Natural killer cell treated with Interleukin-12 subunit alpha and Interleukin-12 subunit beta and Interleukin-15 and Interleukin-18, amount 100 ng/mL, for 72 hours (primary cell): ENCODE data around the gene SLC25A36. TPM values are rescaled to one million over a fixed set of nuclear protein-coding genes. Genes with fewer than 3 reads are reported as not detected.

ENCODE experiments used
- ATAC-seq, 2 donors: fragments of 150-1000 bp; cut with Tn5 transposase in 1 of 2; sonication (Bioruptor Pico), chemical (Tn5 transposase) in 1 of 2; 2 replicates each; pipeline ENCODE4 v1.10.0; 2021
- DNase-seq: peaks from one replicate; pipeline ENCODE4 v3.0.0; 2022; ENCODE audit warnings: low spot score
- H3K27ac Mint-ChIP-seq, 2 donors: 1 replicate in 1 of 2; 2 replicates in 1 of 2; pipeline ENCODE4 v1.8.0; 2022; ENCODE audit warnings: mixed read lengths in 2 of 2, mild to moderate bottlenecking in 1 of 2, moderate library complexity in 1 of 2
- H3K27me3 Mint-ChIP-seq, 2 donors: 1 replicate in 1 of 2; 2 replicates in 1 of 2; pipeline ENCODE4 v1.8.0; 2022; ENCODE audit warnings: mixed read lengths in 2 of 2
- H3K36me3 Mint-ChIP-seq: one replicate; pipeline ENCODE4 v1.8.0; 2022; ENCODE audit warnings: mixed read lengths
- H3K4me1 Mint-ChIP-seq, 2 donors: 1 replicate in 1 of 2; 2 replicates in 1 of 2; pipeline ENCODE4 v1.8.0; 2022; ENCODE audit warnings: low read depth in 2 of 2, mixed read lengths in 2 of 2, mild to moderate bottlenecking in 1 of 2
- H3K4me3 Mint-ChIP-seq: one replicate; pipeline ENCODE4 v1.8.0; 2022; ENCODE audit warnings: mixed read lengths
- H3K9me3 Mint-ChIP-seq: 2 replicates; pipeline ENCODE4 v1.8.0; 2022; ENCODE audit warnings: mixed read lengths
- total RNA-seq, 2 donors: library from RNA; stranded (reverse); gene quantifications; one replicate each; pipeline ENCODE4 v1.2.3, GENCODE V29; 2022

The SLC25A36 gene
- 10 to 100 TPM; 47.8 to 68.2 TPM for total RNA-seq

- DNase-seq (peak; percentile 97), ATAC-seq (peak; percentile 99)
- no peaks in the 10 kb centered on the region for H3K36me3 Mint-ChIP-seq
- peaks cover 12 to 17% of the 10 kb centered on the region in 2 donors for H3K27me3 Mint-ChIP-seq
- H3K4me3 Mint-ChIP-seq: peak within 1 kb of the TSS; percentile 95
- H3K27ac Mint-ChIP-seq: peak within 1 kb of the TSS; percentile 82 to 92
- no peaks in the 10 kb centered on the region for H3K9me3 Mint-ChIP-seq
- peaks cover 30 to 36% of the 10 kb centered on the region in 2 donors for H3K4me1 Mint-ChIP-seq
Observed at GRCh38 chr3:140941434-140942220, at the start of gene SLC25A36. TSS of gene SLC25A36 (plus strand) at chr3:140941836. CDS start at chr3:140942055, 219 bp downstream.

DNA sequence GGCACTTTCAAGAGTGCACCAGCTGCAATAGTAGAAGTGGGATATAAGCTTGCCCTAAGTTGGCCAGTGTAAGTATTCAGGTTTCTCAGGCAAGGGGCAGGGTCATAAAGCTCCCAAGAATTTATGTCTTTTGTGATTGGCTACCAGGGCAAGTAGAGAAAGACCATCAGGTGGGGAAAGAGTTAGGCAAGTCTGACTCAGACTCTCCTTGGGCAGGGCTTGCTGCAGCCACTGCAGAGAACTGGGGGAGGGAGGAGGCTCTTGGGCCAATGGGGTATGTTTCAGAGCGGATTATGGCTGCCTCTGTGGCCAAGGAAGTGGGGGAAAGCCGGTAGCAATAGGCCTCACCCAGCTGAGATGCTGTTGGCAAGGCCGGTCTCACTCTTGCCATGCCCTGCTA, 44.6 kb upstream of the SLC25A36 start:
- Mint-ChIP-seq H3K27ac (no peak overlapping the region), H3K9me3 (no peaks in the 10 kb centered on the region), H3K36me3 (no peaks in the 10 kb centered on the region), H3K4me3 (no peak overlapping the region), H3K27me3 (peaks cover 29 to 49% of the 10 kb centered on the region in 2 donors), H3K4me1 (no peaks in the 10 kb centered on the region)
- ATAC-seq: no peak
- no peak for DNase-seq

DNA sequence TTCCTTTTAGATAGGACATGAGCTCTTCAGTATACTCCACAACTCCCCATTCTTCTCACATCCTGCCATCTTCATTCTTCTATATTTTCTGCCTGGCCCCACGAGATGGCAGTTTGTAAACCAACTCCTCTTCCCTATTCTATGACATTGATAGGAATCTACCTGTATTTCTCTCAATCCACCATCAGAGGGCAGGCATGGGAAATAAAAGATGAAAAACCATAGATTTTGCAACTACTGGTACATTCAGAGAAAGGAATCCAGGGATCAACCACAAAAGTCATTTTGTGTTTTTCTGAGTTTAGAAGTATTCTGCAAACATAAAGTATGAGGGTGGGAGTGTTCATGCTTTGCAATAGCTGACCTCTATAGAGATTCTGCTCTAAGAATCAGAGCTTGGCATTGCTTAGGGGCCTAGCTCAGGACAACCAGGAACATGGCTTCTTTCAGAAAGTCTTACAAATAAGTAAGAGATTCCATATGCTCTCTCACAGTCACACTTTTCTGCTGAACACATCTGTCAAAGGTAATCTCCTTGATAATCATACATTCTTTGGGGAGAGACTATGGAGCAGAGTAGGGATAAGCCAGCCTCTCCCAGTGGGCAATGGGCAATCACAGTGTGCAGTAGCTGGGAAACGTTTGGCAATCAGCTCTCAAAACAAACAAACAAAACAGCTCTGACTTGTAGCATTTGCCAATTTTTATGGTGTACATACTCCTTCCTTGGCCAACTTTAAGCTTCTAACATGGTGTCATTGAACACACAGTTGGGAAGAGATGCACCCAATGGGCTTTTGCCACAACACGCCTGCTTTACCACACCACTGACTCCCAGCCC, 43.1 kb upstream of the SLC25A36 start:
- DNase-seq (no peak), ATAC-seq (peak in 1 of 2 donors; percentile 33)
- no peaks in the 10 kb centered on the region for H3K4me1 Mint-ChIP-seq
- H3K27me3 Mint-ChIP-seq: peaks cover 19 to 34% of the 10 kb centered on the region in 2 donors
- H3K27ac Mint-ChIP-seq: no peak overlapping the region
- no peaks in the 10 kb centered on the region for H3K9me3 Mint-ChIP-seq
- no peaks in the 10 kb centered on the region for H3K36me3 Mint-ChIP-seq
- no peak overlapping the region for H3K4me3 Mint-ChIP-seq

- DNase-seq: no peak
- Mint-ChIP-seq H3K27me3 (peaks cover 16 to 29% of the 10 kb centered on the region in 2 donors), H3K27ac (no peak overlapping the region), H3K4me1 (no peaks in the 10 kb centered on the region), H3K36me3 (no peaks in the 10 kb centered on the region), H3K4me3 (no peak overlapping the region), H3K9me3 (no peaks in the 10 kb centered on the region)
- ATAC-seq: peak in 1 of 2 donors; percentile 15
Observed at GRCh38 chr3:140899363-140899762, 42.3 kb upstream of the SLC25A36 start.

DNA sequence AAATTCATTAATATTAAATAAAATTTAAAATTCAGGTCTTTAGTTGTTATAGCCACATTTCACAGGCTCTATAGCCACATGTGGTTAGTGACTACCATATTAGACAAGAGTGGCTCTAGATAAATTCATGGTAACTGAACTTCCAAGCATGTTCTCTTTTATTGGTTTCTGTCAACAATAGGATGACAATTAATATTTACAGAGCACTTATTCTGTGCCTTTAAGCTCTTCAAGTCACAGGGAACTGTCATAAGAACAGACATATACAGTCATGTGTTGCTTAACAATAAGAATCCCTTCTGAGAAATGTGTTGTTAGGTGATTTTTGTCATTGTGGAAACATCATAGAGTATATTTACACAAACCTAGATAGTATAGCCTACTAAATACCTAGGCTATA, 38.8 kb upstream of the SLC25A36 start:
- Mint-ChIP-seq H3K27ac (no peak overlapping the region), H3K4me3 (no peak overlapping the region), H3K4me1 (no peaks in the 10 kb centered on the region), H3K36me3 (no peaks in the 10 kb centered on the region), H3K9me3 (no peaks in the 10 kb centered on the region), H3K27me3 (peaks cover 11 to 17% of the 10 kb centered on the region in 2 donors)
- ATAC-seq: no peak
- DNase-seq: no peak

DNA sequence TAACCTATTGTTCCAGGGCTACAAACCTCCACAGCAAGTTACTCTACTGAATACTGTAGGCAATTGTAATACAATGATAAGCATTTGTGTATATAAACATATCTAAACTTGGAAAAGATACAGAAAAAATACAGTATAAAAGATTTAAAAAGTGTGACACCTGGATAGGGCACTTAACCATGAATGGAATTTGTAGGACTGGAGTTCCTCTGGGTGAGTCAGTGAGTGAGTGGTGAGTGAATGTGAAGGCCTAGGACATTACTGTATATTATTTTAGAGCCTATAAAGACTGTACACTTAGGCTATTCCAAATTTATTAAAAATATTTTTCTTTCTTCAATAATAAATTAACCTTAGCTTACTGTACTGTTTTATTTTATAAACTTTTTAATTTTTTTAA, 38.4 kb upstream of the SLC25A36 start:
- no peaks in the 10 kb centered on the region for H3K9me3 Mint-ChIP-seq
- peaks cover 11 to 17% of the 10 kb centered on the region in 2 donors for H3K27me3 Mint-ChIP-seq
- ATAC-seq (no peak), DNase-seq (no peak)
- no peak overlapping the region for H3K4me3 Mint-ChIP-seq
- no peak overlapping the region for H3K27ac Mint-ChIP-seq
- H3K4me1 Mint-ChIP-seq: no peaks in the 10 kb centered on the region
- H3K36me3 Mint-ChIP-seq: no peaks in the 10 kb centered on the region

- Mint-ChIP-seq H3K4me3 (no peak overlapping the region), H3K36me3 (no peaks in the 10 kb centered on the region)
Observed at GRCh38 chr3:140904521-140904920, 37.1 kb upstream of the SLC25A36 start.

DNA sequence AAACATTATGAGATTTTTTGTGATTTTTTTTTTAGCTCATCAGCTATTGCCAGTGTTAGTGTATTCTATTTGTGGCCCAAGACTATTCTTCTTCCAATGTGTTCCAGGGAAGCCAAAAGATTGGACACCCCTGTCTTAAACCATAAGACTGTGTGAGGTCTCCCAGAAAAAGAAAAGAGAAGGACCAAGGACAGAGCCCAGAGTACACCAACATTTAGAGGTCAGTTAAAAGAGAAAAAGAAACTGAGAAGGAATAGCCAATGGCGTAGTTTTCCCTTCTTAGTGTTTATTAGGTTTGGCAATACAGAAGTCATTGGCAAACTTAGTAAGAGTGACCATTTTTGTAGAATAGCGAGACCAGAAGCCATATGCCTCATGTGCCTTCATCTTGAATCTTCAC, 36.1 kb upstream of the SLC25A36 start:
- Mint-ChIP-seq H3K4me3 (no peak overlapping the region), H3K27ac (no peak overlapping the region), H3K27me3 (peaks cover 13 to 15% of the 10 kb centered on the region in 2 donors), H3K9me3 (no peaks in the 10 kb centered on the region), H3K36me3 (no peaks in the 10 kb centered on the region), H3K4me1 (no peaks in the 10 kb centered on the region)
- ATAC-seq: no peak
- no peak for DNase-seq

More at GRCh38 chr3:140904521-140904920, 37.1 kb upstream of the SLC25A36 start:
- ATAC-seq: no peak
- DNase-seq: no peak
- Mint-ChIP-seq H3K27ac (no peak overlapping the region), H3K9me3 (no peaks in the 10 kb centered on the region), H3K27me3 (peaks cover 11 to 13% of the 10 kb centered on the region in 2 donors), H3K4me1 (no peaks in the 10 kb centered on the region)

DNA sequence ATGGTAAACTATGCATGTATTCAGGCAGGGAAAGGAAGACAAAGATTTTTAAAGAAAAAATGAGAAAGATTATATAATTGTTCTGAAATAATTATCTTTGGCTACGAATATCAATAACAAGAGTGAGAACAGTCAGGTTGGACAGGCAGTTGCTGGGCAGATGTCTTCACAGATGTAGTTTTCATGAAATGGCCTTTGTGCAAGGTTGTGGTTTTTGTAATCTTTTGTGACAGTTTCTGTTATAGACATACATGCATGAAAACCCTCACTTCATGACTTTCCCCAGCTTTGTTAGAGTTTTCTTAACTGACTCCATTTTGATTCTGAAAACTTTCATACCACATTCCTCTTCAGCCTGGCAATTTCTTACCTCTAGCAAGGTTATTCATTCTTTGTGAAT, 34.9 kb upstream of the SLC25A36 start:
- DNase-seq (no peak), ATAC-seq (no peak)
- Mint-ChIP-seq H3K4me1 (no peaks in the 10 kb centered on the region), H3K9me3 (no peaks in the 10 kb centered on the region), H3K36me3 (no peaks in the 10 kb centered on the region), H3K4me3 (no peak overlapping the region), H3K27ac (no peak overlapping the region), H3K27me3 (peaks cover 15 to 19% of the 10 kb centered on the region in 2 donors)

- H3K9me3 Mint-ChIP-seq: no peaks in the 10 kb centered on the region
- no peaks in the 10 kb centered on the region for H3K36me3 Mint-ChIP-seq
- no peak overlapping the region for H3K4me3 Mint-ChIP-seq
Observed at GRCh38 chr3:140910860-140911259, 30.8 kb upstream of the SLC25A36 start.

DNA sequence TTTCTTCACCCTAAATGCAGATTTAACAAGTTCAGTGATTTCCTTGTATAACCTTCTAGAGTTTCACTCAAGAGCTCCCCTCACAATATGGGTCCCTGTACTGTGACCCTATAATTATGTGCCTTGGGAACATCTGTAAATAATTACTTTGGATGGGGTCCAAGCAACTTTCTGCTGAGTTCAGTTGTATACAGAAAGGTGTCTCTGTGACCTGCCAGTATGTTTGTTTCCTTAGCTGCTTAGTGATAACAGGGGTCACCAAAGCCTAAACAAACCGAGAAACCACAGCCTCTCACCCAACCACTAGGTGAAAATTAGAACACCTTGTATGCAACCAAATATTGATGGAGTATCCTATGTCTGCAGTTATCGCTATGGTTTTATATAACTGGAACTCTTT, 29.8 kb upstream of the SLC25A36 start:
- peaks cover 16 to 29% of the 10 kb centered on the region in 2 donors for H3K27me3 Mint-ChIP-seq
- H3K27ac Mint-ChIP-seq: no peak overlapping the region
- ATAC-seq: no peak
- no peaks in the 10 kb centered on the region for H3K4me1 Mint-ChIP-seq
- DNase-seq: no peak
- no peak overlapping the region for H3K4me3 Mint-ChIP-seq
- no peaks in the 10 kb centered on the region for H3K36me3 Mint-ChIP-seq
- no peaks in the 10 kb centered on the region for H3K9me3 Mint-ChIP-seq

More at GRCh38 chr3:140910860-140911259, 30.8 kb upstream of the SLC25A36 start:
- H3K27ac Mint-ChIP-seq: no peak overlapping the region
- ATAC-seq: no peak
- H3K27me3 Mint-ChIP-seq: peaks cover 19 to 31% of the 10 kb centered on the region in 2 donors
- no peak for DNase-seq
- H3K4me1 Mint-ChIP-seq: no peaks in the 10 kb centered on the region

DNA sequence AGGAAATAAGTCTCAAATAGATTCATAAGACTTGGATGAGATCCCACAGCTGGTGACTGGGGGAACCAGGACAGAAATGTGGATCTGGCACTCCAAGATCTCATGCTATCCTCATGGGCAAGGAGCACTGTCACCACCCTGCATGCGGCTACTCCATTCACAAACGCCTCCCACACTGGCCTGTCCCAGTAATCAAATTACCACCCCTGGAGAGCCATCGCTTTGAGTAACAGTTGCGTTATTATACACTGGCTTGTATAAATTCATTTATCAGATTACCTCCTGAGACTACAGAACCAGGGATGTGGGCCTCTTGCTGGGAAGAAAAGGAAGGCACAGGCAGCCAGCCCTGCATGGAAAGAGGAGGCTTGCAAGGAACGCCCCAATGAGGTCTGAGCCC, 27.9 kb upstream of the SLC25A36 start:
- no peaks in the 10 kb centered on the region for H3K36me3 Mint-ChIP-seq
- DNase-seq (no peak), ATAC-seq (no peak)
- no peaks in the 10 kb centered on the region for H3K9me3 Mint-ChIP-seq
- H3K4me1 Mint-ChIP-seq: no peaks in the 10 kb centered on the region
- no peak overlapping the region for H3K4me3 Mint-ChIP-seq
- H3K27me3 Mint-ChIP-seq: peaks cover 26 to 40% of the 10 kb centered on the region in 2 donors
- no peak overlapping the region for H3K27ac Mint-ChIP-seq

- DNase-seq (no peak), ATAC-seq (no peak)
- Mint-ChIP-seq H3K27ac (no peak overlapping the region), H3K4me3 (no peak overlapping the region), H3K27me3 (peaks cover 29 to 44% of the 10 kb centered on the region in 2 donors), H3K4me1 (no peaks in the 10 kb centered on the region), H3K36me3 (no peaks in the 10 kb centered on the region), H3K9me3 (no peaks in the 10 kb centered on the region)
Observed at GRCh38 chr3:140914384-140914945, 27.2 kb upstream of the SLC25A36 start.

DNA sequence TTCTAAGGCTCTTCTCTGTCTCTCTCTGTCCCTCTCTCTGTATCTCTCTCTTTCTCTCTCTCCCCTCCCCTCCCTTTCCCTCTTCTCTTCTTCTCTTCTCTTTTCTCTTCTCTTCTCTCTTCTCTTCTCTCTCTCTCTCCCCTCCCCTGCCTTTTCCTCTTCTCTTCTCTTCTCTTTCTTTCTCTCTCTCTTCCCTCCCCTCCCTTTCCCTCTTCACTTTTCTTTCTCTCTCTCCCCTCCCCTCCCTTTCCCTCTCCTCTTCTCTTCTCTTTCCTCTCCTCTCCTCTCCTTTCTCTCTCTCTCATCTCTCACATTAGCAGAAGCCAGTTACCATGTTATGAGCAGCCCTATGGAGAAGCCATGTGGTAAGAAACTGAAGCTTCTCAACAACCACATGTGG, 25.0 kb upstream of the SLC25A36 start:
- no peak for DNase-seq
- no peak for ATAC-seq
- Mint-ChIP-seq H3K9me3 (no peaks in the 10 kb centered on the region), H3K4me3 (no peak overlapping the region), H3K27ac (no peak overlapping the region), H3K4me1 (no peaks in the 10 kb centered on the region), H3K27me3 (peaks cover 29 to 58% of the 10 kb centered on the region in 2 donors), H3K36me3 (no peaks in the 10 kb centered on the region)
